ENCODE data around the gene NLGN4Y. TPM values are rescaled to one million over a fixed set of nuclear protein-coding genes. Genes with fewer than 3 reads are reported as not detected.

Gene NLGN4Y
- total RNA-seq, 1 experiment from 2014 or later, result not detected

DNA sequence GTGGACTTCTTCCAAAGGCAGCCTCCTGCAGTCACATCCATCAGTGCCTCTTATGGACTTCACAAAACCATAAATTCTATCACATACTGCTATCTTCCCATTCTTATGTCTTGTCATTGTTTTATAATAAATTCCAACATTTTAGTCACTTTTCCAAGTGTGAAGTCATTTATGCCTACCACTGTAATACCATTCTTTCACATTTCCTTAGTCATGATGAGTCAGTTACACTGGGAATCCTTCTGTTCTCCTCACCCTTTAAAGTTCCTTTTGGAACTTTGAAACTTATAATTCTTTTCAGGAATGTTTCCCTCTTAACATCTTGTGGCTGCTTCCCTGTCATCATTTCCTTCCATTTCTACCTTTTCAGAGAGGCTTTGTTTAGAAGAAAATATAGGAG lies 279.7 kb downstream of the NLGN4Y start:
- H3K27ac ChIP-seq (ENCODE audit: low read length), result no peak overlapping the region
- POLR2A ChIA-PET (ENCODE audit: unreplicated experiment), result no interaction called here

DNA sequence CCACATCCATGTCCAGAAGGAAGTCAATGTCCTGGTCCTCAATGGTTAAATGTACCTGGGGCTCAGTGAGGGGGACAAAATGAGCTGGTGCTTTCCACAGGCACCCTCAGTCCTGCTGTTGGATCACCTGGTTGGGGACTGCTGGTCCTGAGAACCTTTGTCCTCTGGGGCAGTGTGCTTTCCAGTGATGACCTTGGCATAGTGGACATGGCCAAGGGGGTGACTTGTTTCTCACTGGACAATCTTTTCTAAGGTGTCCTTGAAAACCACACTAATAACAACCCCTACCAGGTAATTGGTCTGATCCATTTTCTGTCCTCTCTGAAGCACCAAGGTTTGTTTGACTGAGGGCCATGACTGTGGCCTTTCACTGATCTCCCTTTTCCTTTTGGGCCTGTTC lies 294.1 kb downstream of the NLGN4Y start:
- no peaks in the 10 kb centered on the region for H3K27me3 ChIP-seq (ENCODE audit: low read length)
- no peaks in the 10 kb centered on the region for H3K36me3 ChIP-seq (ENCODE audit: low read depth, low read length)
- no peaks in the 10 kb centered on the region for H3K9me2 ChIP-seq (replicated peaks; ENCODE audit: low read length)
- DNase-seq (no peak), ATAC-seq (no peak)
- intact Hi-C loops (cut with micrococcal nuclease), result no loop called here
- H3K4me1 ChIP-seq (ENCODE audit: insufficient read depth, low read length), result no peaks in the 10 kb centered on the region
- no peaks in the 10 kb centered on the region for H4K20me1 ChIP-seq (ENCODE audit: low read length)
- no peaks in the 10 kb centered on the region for H3K9me3 ChIP-seq (ENCODE audit: low read length)
- ChIA-PET CTCF (no interaction called here), POLR2A (ENCODE audit: unreplicated experiment) (no interaction called here)
- H3F3A ChIP-seq (ENCODE audit: low read length, unreplicated experiment), result no peaks in the 10 kb centered on the region
- no peaks in the 10 kb centered on the region for H3K79me2 ChIP-seq (ENCODE audit: low read length)
- H2AFZ ChIP-seq (ENCODE audit: low read length), result no peak overlapping the region
- no peak overlapping the region for H3K4me3 ChIP-seq (ENCODE audit: low read length)
- TF ChIP-seq EZH2 (IDR thresholded peaks at IDR 0.05; ENCODE audit: low read length, unreplicated experiment) (no peak), EZH2phosphoT487 (IDR thresholded peaks at IDR 0.05; ENCODE audit: borderline replicate concordance, low read length) (no peak)
- TF ChIP-seq, protein P1, sequence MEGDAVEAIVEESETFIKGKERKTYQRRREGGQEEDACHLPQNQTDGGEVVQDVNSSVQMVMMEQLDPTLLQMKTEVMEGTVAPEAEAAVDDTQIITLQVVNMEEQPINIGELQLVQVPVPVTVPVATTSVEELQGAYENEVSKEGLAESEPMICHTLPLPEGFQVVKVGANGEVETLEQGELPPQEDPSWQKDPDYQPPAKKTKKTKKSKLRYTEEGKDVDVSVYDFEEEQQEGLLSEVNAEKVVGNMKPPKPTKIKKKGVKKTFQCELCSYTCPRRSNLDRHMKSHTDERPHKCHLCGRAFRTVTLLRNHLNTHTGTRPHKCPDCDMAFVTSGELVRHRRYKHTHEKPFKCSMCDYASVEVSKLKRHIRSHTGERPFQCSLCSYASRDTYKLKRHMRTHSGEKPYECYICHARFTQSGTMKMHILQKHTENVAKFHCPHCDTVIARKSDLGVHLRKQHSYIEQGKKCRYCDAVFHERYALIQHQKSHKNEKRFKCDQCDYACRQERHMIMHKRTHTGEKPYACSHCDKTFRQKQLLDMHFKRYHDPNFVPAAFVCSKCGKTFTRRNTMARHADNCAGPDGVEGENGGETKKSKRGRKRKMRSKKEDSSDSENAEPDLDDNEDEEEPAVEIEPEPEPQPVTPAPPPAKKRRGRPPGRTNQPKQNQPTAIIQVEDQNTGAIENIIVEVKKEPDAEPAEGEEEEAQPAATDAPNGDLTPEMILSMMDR (conservative IDR thresholded peaks at IDR 0.05; ENCODE audit: low read depth, low read length), result no peak
- no peak overlapping the region for H3K9ac ChIP-seq (ENCODE audit: low read length)
- no TSS peak for BruUV-seq (replicated peaks)
- H3K27ac ChIP-seq (ENCODE audit: low read length), result no peak overlapping the region
- no peak overlapping the region for H3K4me2 ChIP-seq (ENCODE audit: low read length)

More for the DNA sequence above, 279.7 kb downstream of the NLGN4Y start:
- H3K9ac ChIP-seq (ENCODE audit: low read length), result no peak overlapping the region
- no peak for DNase-seq
- no peak overlapping the region for H3K4me3 ChIP-seq (ENCODE audit: low read length)
- CTCF ChIA-PET, result no interaction called here
- no peaks in the 10 kb centered on the region for H3K27me3 ChIP-seq (ENCODE audit: low read length)
- no peaks in the 10 kb centered on the region for H3K79me2 ChIP-seq (ENCODE audit: low read length)
- H3K4me1 ChIP-seq (ENCODE audit: insufficient read depth, low read length), result no peaks in the 10 kb centered on the region
- no peaks in the 10 kb centered on the region for H3F3A ChIP-seq (ENCODE audit: low read length, unreplicated experiment)
- no peaks in the 10 kb centered on the region for H3K9me3 ChIP-seq (ENCODE audit: low read length)
- TF ChIP-seq EZH2phosphoT487 (IDR thresholded peaks at IDR 0.05; ENCODE audit: borderline replicate concordance, low read length), result no peak
- TF ChIP-seq, protein P1 (conservative IDR thresholded peaks at IDR 0.05; ENCODE audit: low read depth, low read length), result no peak
- no peak for TF ChIP-seq EZH2 (IDR thresholded peaks at IDR 0.05; ENCODE audit: low read length, unreplicated experiment)
- ATAC-seq, result no peak
- H3K4me2 ChIP-seq (ENCODE audit: low read length), result no peak overlapping the region
- BruUV-seq (replicated peaks), result no TSS peak
- H3K9me2 ChIP-seq (replicated peaks; ENCODE audit: low read length), result no peaks in the 10 kb centered on the region
- intact Hi-C loops (cut with micrococcal nuclease), result no loop called here
- H3K36me3 ChIP-seq (ENCODE audit: low read depth, low read length), result no peaks in the 10 kb centered on the region
- H4K20me1 ChIP-seq (ENCODE audit: low read length), result no peaks in the 10 kb centered on the region
- H2AFZ ChIP-seq (ENCODE audit: low read length), result no peak overlapping the region

DNA sequence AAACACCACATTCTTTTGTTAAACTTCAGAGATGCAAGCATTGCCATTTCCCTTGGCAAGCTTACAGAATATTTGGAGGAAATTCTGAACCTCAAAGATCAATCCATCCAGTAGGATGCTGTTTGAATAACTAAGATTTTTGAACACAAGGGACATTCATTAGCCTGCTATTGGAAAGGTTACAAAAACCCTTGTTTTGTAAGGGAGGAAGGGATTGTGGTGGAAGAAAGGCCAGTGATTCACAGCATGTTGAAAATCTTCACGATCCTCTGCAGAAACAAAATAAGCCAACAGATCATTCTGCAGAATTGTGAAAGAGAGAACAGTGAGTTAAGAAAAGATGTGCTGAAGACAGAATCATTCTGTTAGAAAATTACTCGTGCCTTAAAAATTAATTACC lies 297.9 kb downstream of the NLGN4Y start:
- Histone ChIP-seq H3K9me2 (replicated peaks; ENCODE audit: low read length) (no peaks in the 10 kb centered on the region), H3K36me3 (ENCODE audit: low read depth, low read length) (no peaks in the 10 kb centered on the region), H3K4me2 (ENCODE audit: low read length) (no peak overlapping the region), H2AFZ (ENCODE audit: low read length) (no peak overlapping the region), H3K4me3 (ENCODE audit: low read length) (no peak overlapping the region), H3K9ac (ENCODE audit: low read length) (no peak overlapping the region), H4K20me1 (ENCODE audit: low read length) (no peaks in the 10 kb centered on the region), H3K9me3 (ENCODE audit: low read length) (no peaks in the 10 kb centered on the region), H3K4me1 (ENCODE audit: insufficient read depth, low read length) (no peaks in the 10 kb centered on the region), H3K79me2 (ENCODE audit: low read length) (no peaks in the 10 kb centered on the region), H3K27ac (ENCODE audit: low read length) (no peak overlapping the region), H3F3A (ENCODE audit: low read length, unreplicated experiment) (no peaks in the 10 kb centered on the region), H3K27me3 (ENCODE audit: low read length) (no peaks in the 10 kb centered on the region)
- ATAC-seq (no peak), DNase-seq (no peak)
- POLR2A ChIA-PET (ENCODE audit: unreplicated experiment), result no interaction called here
- TF ChIP-seq EZH2 (IDR thresholded peaks at IDR 0.05; ENCODE audit: low read length, unreplicated experiment) (no peak), EZH2phosphoT487 (IDR thresholded peaks at IDR 0.05; ENCODE audit: borderline replicate concordance, low read length) (no peak)
- TF ChIP-seq, protein P1 (conservative IDR thresholded peaks at IDR 0.05; ENCODE audit: low read depth, low read length), result no peak
- CTCF ChIA-PET, result no interaction called here
- intact Hi-C loops (cut with micrococcal nuclease), result no loop called here
- no TSS peak for BruUV-seq (replicated peaks)
